SK-N-SH treated with all-trans-retinoic acid at 6 μM for 48 hours (cell line): ENCODE results near the gene TSEN34.

Experiments
- ATAC-seq: fragments of 200-7000 bp; cut with Tn5 transposase; 3 replicates; pipeline ENCODE4 v1.9.1; 2020; ENCODE audit warnings: mild to moderate bottlenecking, moderate library complexity
- ARNTL ChIP-seq: fragments of 450-650 bp; formaldehyde crosslinking; IDR thresholded peaks from 2 replicates; pipeline ENCODE4 v1.5.0; 2020; ENCODE audit warnings: low read depth, mild to moderate bottlenecking, moderate library complexity, borderline replicate concordance
- CSDC2 ChIP-seq: fragments of 250-450 bp; sonication (Bioruptor Pico); IDR thresholded peaks from 2 replicates; pipeline ENCODE4 v1.5.0; 2020; ENCODE audit warnings: mild to moderate bottlenecking, moderate library complexity
- ESRRG ChIP-seq: fragments of 250-450 bp; sonication (Bioruptor Pico); IDR thresholded peaks from 2 replicates; pipeline ENCODE4 v1.6.1; 2021; ENCODE audit warnings: mild to moderate bottlenecking
- GLIS3 ChIP-seq: fragments of 250-450 bp; sonication (Bioruptor Pico); IDR thresholded peaks from 2 replicates; pipeline ENCODE4 v1.5.0; 2020; ENCODE audit warnings: mild to moderate bottlenecking, moderate library complexity
- ISL1 ChIP-seq: fragments of 250-450 bp; sonication (Bioruptor Pico); IDR thresholded peaks from 2 replicates; pipeline ENCODE4 v2.1.2; 2022; ENCODE audit warnings: mild to moderate bottlenecking, moderate library complexity
- PPARA ChIP-seq: fragments of 250-450 bp; sonication (Bioruptor Pico); IDR thresholded peaks from 2 replicates; pipeline ENCODE4 v1.5.0; 2020; ENCODE audit warnings: mild to moderate bottlenecking, borderline replicate concordance
- RARB ChIP-seq: fragments of 250-450 bp; sonication (Bioruptor Pico); IDR thresholded peaks from 2 replicates; pipeline ENCODE4 v1.8.0; 2021; ENCODE audit warnings: mild to moderate bottlenecking, moderate library complexity
- SNAI2 ChIP-seq: fragments of 250-450 bp; sonication (Bioruptor Pico); IDR thresholded peaks from 2 replicates; pipeline ENCODE4 v1.5.0; 2020; ENCODE audit warnings: mild to moderate bottlenecking, moderate library complexity
- TCF4 ChIP-seq: fragments of 250-450 bp; sonication (Bioruptor Pico); IDR thresholded peaks from 2 replicates; pipeline ENCODE4 v1.8.0; 2021; ENCODE audit warnings: mild to moderate bottlenecking, moderate library complexity, borderline replicate concordance
- TSHZ2 ChIP-seq: fragments of 250-450 bp; sonication (Bioruptor Pico); IDR thresholded peaks from 2 replicates; pipeline ENCODE4 v1.5.0; 2020; ENCODE audit warnings: mild to moderate bottlenecking, moderate library complexity
- ZC3H10 ChIP-seq: fragments of 250-450 bp; sonication (Bioruptor Pico); IDR thresholded peaks from 2 replicates; pipeline ENCODE4 v1.5.1; 2021; ENCODE audit warnings: mild to moderate bottlenecking, moderate library complexity
- ZFP30 ChIP-seq: fragments of 450-650 bp; formaldehyde crosslinking; IDR thresholded peaks from 2 replicates; pipeline ENCODE4 v1.5.0; 2022; ENCODE audit warnings: mild to moderate bottlenecking, moderate library complexity
- ZNF565 ChIP-seq: fragments of 450-650 bp; formaldehyde crosslinking; conservative IDR thresholded peaks from 2 replicates; pipeline ENCODE4 v1.5.0; 2020; ENCODE audit warnings: low read depth, mild to moderate bottlenecking, moderate library complexity
- ZNF8 ChIP-seq: fragments of 450-650 bp; formaldehyde crosslinking; IDR thresholded peaks from 2 replicates; pipeline ENCODE4 v1.5.0; 2020; ENCODE audit warnings: mild to moderate bottlenecking, moderate library complexity
- TF ChIP-seq, protein P1 (sequence below): fragments of 250-450 bp; sonication (Bioruptor Pico); IDR thresholded peaks from 2 replicates; pipeline ENCODE4 v1.8.0; 2021; ENCODE audit warnings: low read depth, mild to moderate bottlenecking, moderate library complexity, borderline replicate concordance
- TF ChIP-seq, protein P2 (sequence below): fragments of 250-450 bp; sonication (Bioruptor Pico); IDR thresholded peaks from 2 replicates; pipeline ENCODE4 v1.5.1; 2021; ENCODE audit warnings: mild to moderate bottlenecking, moderate library complexity
- TF ChIP-seq, protein P3 (sequence below): fragments of 250-450 bp; sonication (Bioruptor Pico); IDR thresholded peaks from 2 replicates; pipeline ENCODE4 v1.5.1; 2020; ENCODE audit warnings: low read depth, mild to moderate bottlenecking, moderate library complexity

TSEN34 gene

DNA sequence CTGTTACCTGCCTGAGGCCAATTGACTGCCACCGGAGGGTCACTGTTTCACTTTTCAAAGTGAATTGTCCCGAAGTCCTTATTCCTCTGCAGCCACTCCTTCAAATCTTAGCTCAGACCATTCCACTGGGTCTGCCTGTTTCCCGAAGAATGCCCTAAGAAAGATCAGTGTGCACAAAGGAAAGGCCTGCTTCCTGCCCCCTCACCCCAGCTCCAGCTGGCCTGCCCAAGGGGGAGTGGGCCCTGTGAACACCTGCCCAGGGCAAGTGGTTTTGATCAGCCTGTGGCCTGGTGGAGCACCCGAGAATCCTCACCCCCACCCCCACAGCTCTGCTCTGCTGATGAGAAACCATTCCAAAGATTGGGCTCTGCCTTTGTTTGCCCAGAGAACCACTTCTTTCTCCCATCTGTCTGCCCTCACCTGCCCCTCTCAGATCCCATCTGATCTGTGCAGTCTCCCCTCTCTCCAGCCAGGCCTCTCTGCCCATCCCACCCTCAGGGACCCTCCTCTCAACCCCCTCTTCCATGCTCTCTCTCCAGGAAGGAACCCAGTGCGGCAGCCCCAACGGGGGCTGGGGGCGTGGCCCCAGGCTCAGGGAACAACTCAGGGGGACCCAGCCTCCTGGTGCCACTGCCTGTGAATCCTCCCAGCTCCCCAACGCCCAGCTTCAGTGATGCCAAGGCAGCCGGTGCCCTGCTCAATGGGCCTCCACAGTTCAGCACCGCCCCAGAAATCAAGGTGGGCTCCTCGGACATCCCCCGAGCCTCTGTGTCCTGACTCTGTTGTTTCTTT, 41.9 kb upstream of the TSEN34 start:
- ATAC-seq = no peak

GRCh38 chr19:54151362-54152035, 39.6 kb upstream of the TSEN34 start:
- TF ChIP-seq, protein P1, sequence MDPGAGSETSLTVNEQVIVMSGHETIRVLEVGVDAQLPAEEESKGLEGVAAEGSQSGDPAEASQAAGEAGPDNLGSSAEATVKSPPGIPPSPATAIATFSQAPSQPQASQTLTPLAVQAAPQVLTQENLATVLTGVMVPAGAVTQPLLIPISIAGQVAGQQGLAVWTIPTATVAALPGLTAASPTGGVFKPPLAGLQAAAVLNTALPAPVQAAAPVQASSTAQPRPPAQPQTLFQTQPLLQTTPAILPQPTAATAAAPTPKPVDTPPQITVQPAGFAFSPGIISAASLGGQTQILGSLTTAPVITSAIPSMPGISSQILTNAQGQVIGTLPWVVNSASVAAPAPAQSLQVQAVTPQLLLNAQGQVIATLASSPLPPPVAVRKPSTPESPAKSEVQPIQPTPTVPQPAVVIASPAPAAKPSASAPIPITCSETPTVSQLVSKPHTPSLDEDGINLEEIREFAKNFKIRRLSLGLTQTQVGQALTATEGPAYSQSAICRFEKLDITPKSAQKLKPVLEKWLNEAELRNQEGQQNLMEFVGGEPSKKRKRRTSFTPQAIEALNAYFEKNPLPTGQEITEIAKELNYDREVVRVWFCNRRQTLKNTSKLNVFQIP (CRISPR knock-in tag) = no peak
- TF ChIP-seq ZFP30 (CRISPR knock-in tag) = no peak
- TF ChIP-seq ARNTL (CRISPR knock-in tag) = no peak
- no peak for ATAC-seq

More for the DNA sequence above, 41.9 kb upstream of the TSEN34 start:
- TF ChIP-seq ISL1 (CRISPR knock-in tag) (no peak), ESRRG (CRISPR knock-in tag) (no peak), TCF4 (CRISPR knock-in tag) (no peak), ZNF565 (no peak), ZFP30 (CRISPR knock-in tag) (no peak), GLIS3 (CRISPR knock-in tag) (no peak), CSDC2 (CRISPR knock-in tag) (no peak), RARB (CRISPR knock-in tag) (no peak), ZC3H10 (CRISPR knock-in tag) (no peak)
- TF ChIP-seq, protein P2, sequence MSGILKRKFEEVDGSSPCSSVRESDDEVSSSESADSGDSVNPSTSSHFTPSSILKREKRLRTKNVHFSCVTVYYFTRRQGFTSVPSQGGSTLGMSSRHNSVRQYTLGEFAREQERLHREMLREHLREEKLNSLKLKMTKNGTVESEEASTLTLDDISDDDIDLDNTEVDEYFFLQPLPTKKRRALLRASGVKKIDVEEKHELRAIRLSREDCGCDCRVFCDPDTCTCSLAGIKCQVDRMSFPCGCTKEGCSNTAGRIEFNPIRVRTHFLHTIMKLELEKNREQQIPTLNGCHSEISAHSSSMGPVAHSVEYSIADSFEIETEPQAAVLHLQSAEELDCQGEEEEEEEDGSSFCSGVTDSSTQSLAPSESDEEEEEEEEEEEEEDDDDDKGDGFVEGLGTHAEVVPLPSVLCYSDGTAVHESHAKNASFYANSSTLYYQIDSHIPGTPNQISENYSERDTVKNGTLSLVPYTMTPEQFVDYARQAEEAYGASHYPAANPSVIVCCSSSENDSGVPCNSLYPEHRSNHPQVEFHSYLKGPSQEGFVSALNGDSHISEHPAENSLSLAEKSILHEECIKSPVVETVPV = no peak

DNA sequence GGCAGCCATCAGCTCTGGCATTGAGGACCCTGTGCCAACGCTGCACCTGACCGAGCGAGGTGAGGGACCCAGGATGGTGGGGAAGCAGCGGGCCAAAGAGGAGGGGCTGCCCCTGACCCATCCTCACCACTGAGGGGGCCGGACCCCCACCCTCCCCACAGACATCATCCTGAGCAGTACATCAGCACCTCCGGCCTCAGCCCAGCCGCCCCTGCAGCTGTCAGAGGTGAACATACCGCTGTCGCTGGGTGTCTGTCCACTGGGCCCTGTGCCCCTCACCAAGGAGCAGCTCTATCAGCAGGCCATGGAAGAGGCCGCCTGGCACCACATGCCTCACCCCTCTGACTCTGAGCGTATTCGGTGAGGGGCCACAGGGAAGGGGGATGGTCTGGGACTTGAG, 38.8 kb upstream of the TSEN34 start:
- no peak; the same call in 1 of the 3 replicates for ATAC-seq

More for the DNA sequence above, 38.8 kb upstream of the TSEN34 start:
- no peak for TF ChIP-seq ZNF8 (CRISPR knock-in tag)
- no peak for TF ChIP-seq ESRRG (CRISPR knock-in tag)
- TF ChIP-seq ZNF565 = no peak
- TF ChIP-seq, protein P3, sequence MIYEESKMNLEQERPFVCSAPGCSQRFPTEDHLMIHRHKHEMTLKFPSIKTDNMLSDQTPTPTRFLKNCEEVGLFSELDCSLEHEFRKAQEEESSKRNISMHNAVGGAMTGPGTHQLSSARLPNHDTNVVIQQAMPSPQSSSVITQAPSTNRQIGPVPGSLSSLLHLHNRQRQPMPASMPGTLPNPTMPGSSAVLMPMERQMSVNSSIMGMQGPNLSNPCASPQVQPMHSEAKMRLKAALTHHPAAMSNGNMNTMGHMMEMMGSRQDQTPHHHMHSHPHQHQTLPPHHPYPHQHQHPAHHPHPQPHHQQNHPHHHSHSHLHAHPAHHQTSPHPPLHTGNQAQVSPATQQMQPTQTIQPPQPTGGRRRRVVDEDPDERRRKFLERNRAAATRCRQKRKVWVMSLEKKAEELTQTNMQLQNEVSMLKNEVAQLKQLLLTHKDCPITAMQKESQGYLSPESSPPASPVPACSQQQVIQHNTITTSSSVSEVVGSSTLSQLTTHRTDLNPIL (CRISPR knock-in tag) = no peak
- no peak for TF ChIP-seq ISL1 (CRISPR knock-in tag)
- no peak for TF ChIP-seq SNAI2
- TF ChIP-seq, protein P2 = no peak
- TF ChIP-seq ZC3H10 (CRISPR knock-in tag) = no peak
- no peak for TF ChIP-seq PPARA (CRISPR knock-in tag)
- TF ChIP-seq ARNTL (CRISPR knock-in tag) = no peak
- no peak for TF ChIP-seq RARB (CRISPR knock-in tag)
- no peak for TF ChIP-seq TSHZ2
